Endothelial cell of umbilical vein (primary cell): ENCODE data around the gene FARP1. TPM values are rescaled to one million over a fixed set of nuclear protein-coding genes. Genes with fewer than 3 reads are reported as not detected.

ENCODE experiments used
- BruUV-seq: library from RNA; stranded (reverse); fragments of 400-500 nt; replicated peaks from 2 replicates; lab custom pipeline; 2021; lab: Mats Ljungman, UMichigan
- CTCF ChIA-PET: fragments of 300-600, 350-600 bp; sonication (Branson Sonifier 250); formaldehyde crosslinking; loops from one replicate; lab custom pipeline; 2021; ENCODE audit warnings: antibody characterized with exemption, inconsistent platforms; lab: Charles Lee
- POLR2A ChIA-PET: fragments of 300-600, 350-600 bp; sonication (Branson Sonifier 250); formaldehyde crosslinking; loops from one replicate; lab custom pipeline; 2021; ENCODE audit warnings: antibody characterized with exemption, inconsistent platforms; lab: Charles Lee
- DNase-seq: peaks from one replicate; pipeline ENCODE4 v3.0.0-alpha.2; 2011; ENCODE audit warnings: low read depth, low spot score
- FAIRE-seq: peaks from 2 replicates; lab custom pipeline; 2011; peaks lifted over from hg19 to GRCh38; lab: Jason Lieb, UNC
- H2AFZ ChIP-seq: 2 replicates; pipeline ENCODE4 v1.6.0; 2012; ENCODE audit warnings: low read depth, low read length, control low read depth, inconsistent platforms
- H3K27ac ChIP-seq: 2 replicates; pipeline ENCODE4 v1.5.1; 2011; ENCODE audit warnings: low read depth, mild to moderate bottlenecking, control low read depth, low read length, moderate library complexity; ENCODE audit not compliant: insufficient read depth
- H3K27me3 ChIP-seq, 2 experiments: 2 replicates each; pipeline versions ENCODE4 v1.6.0 to v1.6.1; 2011; ENCODE audit warnings: low read length in 2 of 2, mixed read lengths in 1 of 2; ENCODE audit not compliant: control insufficient read depth in 2 of 2, insufficient read depth in 2 of 2
- H3K36me3 ChIP-seq, 2 experiments: 2 replicates in 1 of 2; 3 replicates in 1 of 2; pipeline ENCODE4 v1.5.1; 2011; ENCODE audit warnings: low read length in 2 of 2, mild to moderate bottlenecking in 1 of 2, moderate library complexity in 1 of 2; ENCODE audit not compliant: control insufficient read depth in 2 of 2, insufficient read depth in 2 of 2; ENCODE audit errors: extremely low read depth in 1 of 2
- H3K4me1 ChIP-seq: 3 replicates; pipeline ENCODE4 v1.5.1; 2011; ENCODE audit warnings: mild to moderate bottlenecking, low read length; ENCODE audit not compliant: control insufficient read depth, insufficient read depth; ENCODE audit errors: extremely low read depth
- H3K4me2 ChIP-seq: 2 replicates; pipeline ENCODE4 v1.6.1; 2011; ENCODE audit warnings: low read length, control low read depth, mixed read lengths; ENCODE audit not compliant: insufficient read depth
- H3K4me3 ChIP-seq, 3 experiments: fragments of 200-600 bp in 1 of 3; sonication (generic), shearing (Covaris generic) in 1 of 3; replicated peaks in 1 of 3; 2 replicates each; pipeline ENCODE4 v1.5.1; 2011 to 2016; ENCODE audit warnings: control low read depth in 3 of 3, low read length in 3 of 3, mild to moderate bottlenecking in 2 of 3, inconsistent platforms in 1 of 3, low read depth in 1 of 3, moderate library complexity in 1 of 3; ENCODE audit not compliant: insufficient read depth in 1 of 3
- H3K79me2 ChIP-seq: 2 replicates; pipeline ENCODE4 v1.6.0; 2012; ENCODE audit warnings: low read length, inconsistent platforms; ENCODE audit not compliant: control insufficient read depth, insufficient read depth
- H3K9ac ChIP-seq: replicated peaks from 2 replicates; pipeline ENCODE3; 2011; ENCODE audit warnings: low read length, control low read depth; ENCODE audit not compliant: insufficient read depth; ENCODE audit errors: extremely low read depth
- H3K9me1 ChIP-seq: replicated peaks from 3 replicates; pipeline ENCODE4 v1.6.0; 2011; ENCODE audit warnings: mild to moderate bottlenecking, low read length; ENCODE audit not compliant: control insufficient read depth, insufficient read depth; ENCODE audit errors: extremely low read depth
- H3K9me3 ChIP-seq: replicated peaks from 2 replicates; pipeline ENCODE4 v1.5.1; 2012; ENCODE audit warnings: low read length, inconsistent platforms; ENCODE audit not compliant: control insufficient read depth, insufficient read depth
- H4K20me1 ChIP-seq: replicated peaks from 2 replicates; pipeline ENCODE3; 2011; ENCODE audit warnings: mild to moderate bottlenecking, low read length; ENCODE audit not compliant: control insufficient read depth, insufficient read depth; ENCODE audit errors: extremely low read depth
- CTCF ChIP-seq, 2 donors: IDR thresholded peaks; 1 replicate in 1 of 2; 2 replicates in 1 of 2; pipeline ENCODE4 v1.5.1; 2011; ENCODE audit warnings: low read length in 2 of 2, mild to moderate bottlenecking in 2 of 2, moderate library complexity in 2 of 2, control low read depth in 1 of 2, inconsistent platforms in 1 of 2, low read depth in 1 of 2; ENCODE audit not compliant: insufficient read depth in 1 of 2; ENCODE audit errors: extremely low read depth in 1 of 2
- EZH2 ChIP-seq: IDR thresholded peaks from 2 replicates; pipeline ENCODE4 v1.6.1; 2012; ENCODE audit warnings: borderline replicate concordance, low read depth, mild to moderate bottlenecking, moderate library complexity, low read length, inconsistent platforms; ENCODE audit not compliant: severe bottlenecking
- FOS ChIP-seq: IDR thresholded peaks from 2 replicates; pipeline ENCODE4 v1.6.1; 2011; ENCODE audit warnings: mild to moderate bottlenecking, low read length, moderate library complexity, borderline replicate concordance; ENCODE audit not compliant: insufficient read depth
- GATA2 ChIP-seq: IDR thresholded peaks from 2 replicates; pipeline ENCODE4 v1.7.0; 2011; ENCODE audit warnings: low read depth, mild to moderate bottlenecking, moderate library complexity, mixed read lengths, low read length; ENCODE audit not compliant: insufficient read length, insufficient read depth
- JUN ChIP-seq: IDR thresholded peaks from 2 replicates; pipeline ENCODE4 v1.6.1; 2011; ENCODE audit warnings: borderline replicate concordance, low read depth; ENCODE audit not compliant: insufficient read length, insufficient read depth
- MYC ChIP-seq: IDR thresholded peaks from one replicate; pipeline ENCODE4 v1.6.1; 2011; ENCODE audit warnings: mild to moderate bottlenecking, low read depth, low read length
- POLR2A ChIP-seq: IDR thresholded peaks from 2 replicates; pipeline ENCODE4 v1.6.1; 2012; ENCODE audit warnings: low read depth, mild to moderate bottlenecking, control low read depth, low read length
- POLR2AphosphoS5 ChIP-seq: IDR thresholded peaks from 2 replicates; pipeline ENCODE4 v1.6.1; 2012; ENCODE audit warnings: low read depth, mild to moderate bottlenecking, control low read depth, low read length, moderate library complexity; ENCODE audit not compliant: insufficient read depth
- dilution Hi-C: fragments of 300-500 bp; cut with MboI; formaldehyde crosslinking; loops from one replicate; pipeline ENCODE4 v1.15.0; 2019; ENCODE audit warnings: low sequenced_read_pairs; ENCODE audit not compliant: extremely low pct_ligation_motif_present
- intact Hi-C: fragments of 100-400 bp; cut with micrococcal nuclease; formaldehyde crosslinking; loops from one replicate; pipeline ENCODE4 v1.10.0; 2022
- polyA plus RNA-seq, 4 experiments: library from polyadenylated mRNA; depleted of rRNA in 3 of 4; stranded (reverse) in 3 of 4; unstranded in 1 of 4; fragments of >200 nt; gene quantifications; 2 replicates each; pipeline versions ENCODE4 v1.2.1 to v1.2.3, GENCODE V29; 2011 to 2012; ENCODE audit warnings: missing spikeins in 1 of 4
- total RNA-seq: library from RNA; stranded (reverse); gene quantifications from 2 replicates; pipeline ENCODE4 v1.2.3, GENCODE V29; 2021
- TF ChIP-seq, protein P1 (sequence below): IDR thresholded peaks from 2 replicates; pipeline ENCODE4 v1.6.1; 2011; ENCODE audit not compliant: insufficient read depth, insufficient read length

Gene FARP1
- total and polyA plus RNA-seq, 2 donors (not counting 3 experiments of a cell fraction or from before 2014, with no cell fraction given): 19.0 to 77.7 TPM

- peaks cover 28% of the 10 kb centered on the region for H3K79me2 ChIP-seq
- H3K4me1 ChIP-seq: no peaks in the 10 kb centered on the region
- ChIA-PET POLR2A (no interaction called here), CTCF (interaction anchor here (0.6 to 1.2 kb wide), 5 partner anchors 14 to 518 kb away, joined by 3 to 5 read pairs (median 3); no protein-coding TSS in a partner anchor)
- H3K4me3 ChIP-seq: no peak overlapping the region
- TF ChIP-seq EZH2 (no peak), FOS (no peak), CTCF (IDR thresholded peaks at IDR 0.05; ENCODE audit: extremely low read depth in 1 of 2, insufficient read depth in 1 of 2, low read depth in 1 of 2, low read length in 2 of 2) (no peak), MYC (no peak), GATA2 (no peak), POLR2A (no peak), POLR2AphosphoS5 (no peak), JUN (no peak)
- TF ChIP-seq, protein P1, sequence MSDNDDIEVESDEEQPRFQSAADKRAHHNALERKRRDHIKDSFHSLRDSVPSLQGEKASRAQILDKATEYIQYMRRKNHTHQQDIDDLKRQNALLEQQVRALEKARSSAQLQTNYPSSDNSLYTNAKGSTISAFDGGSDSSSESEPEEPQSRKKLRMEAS: no peak
- dilution Hi-C loops (no loop called here), intact Hi-C loops (no loop called here)
- BruUV-seq: no TSS peak
- H4K20me1 ChIP-seq: peaks cover 3% of the 10 kb centered on the region
- peak; percentile 75 for FAIRE-seq
- no peaks in the 10 kb centered on the region for H3K27me3 ChIP-seq
- no peaks in the 10 kb centered on the region for H3K9me1 ChIP-seq
- H3K9me3 ChIP-seq: no peaks in the 10 kb centered on the region
- no peak overlapping the region for H3K9ac ChIP-seq
- H3K4me2 ChIP-seq: no peak overlapping the region
- no peak overlapping the region for H2AFZ ChIP-seq
- no peak overlapping the region for H3K27ac ChIP-seq
- peak; percentile 70 for DNase-seq
- H3K36me3 ChIP-seq: no peaks in the 10 kb centered on the region
These were observed 12.7 kb downstream of the FARP1 start for GRCh38 chr13:98155475-98156109.
